Keratinocyte (primary cell): ENCODE measurements around the gene PTCH2. TPM values are rescaled to one million over a fixed set of nuclear protein-coding genes. Genes with fewer than 3 reads are reported as not detected.

Experiments used
- DNase-seq: peaks from one replicate; pipeline ENCODE4 v3.0.0-alpha.2; 2011; ENCODE audit warnings: low read depth, missing footprints, low spot score
- FAIRE-seq: peaks from 2 replicates; lab custom pipeline; 2011; peaks lifted over from hg19 to GRCh38; lab: Jason Lieb, UNC
- H2AFZ ChIP-seq: 2 replicates; pipeline ENCODE4 v1.6.0; 2012; ENCODE audit warnings: low read length, control low read depth, inconsistent platforms; ENCODE audit not compliant: control insufficient read depth
- H3K27ac ChIP-seq: 2 replicates; pipeline ENCODE4 v1.5.1; 2011; ENCODE audit warnings: low read length; ENCODE audit not compliant: control insufficient read depth, insufficient read depth
- H3K27me3 ChIP-seq: 3 replicates; pipeline ENCODE4 v1.6.0; 2011; ENCODE audit warnings: low read length; ENCODE audit not compliant: control insufficient read depth, insufficient read depth; ENCODE audit errors: extremely low read depth
- H3K36me3 ChIP-seq, 2 experiments: 2 replicates in 1 of 2; 3 replicates in 1 of 2; pipeline ENCODE4 v1.5.1; 2011; ENCODE audit warnings: low read length in 2 of 2, mild to moderate bottlenecking in 1 of 2; ENCODE audit not compliant: control insufficient read depth in 2 of 2, insufficient read depth in 2 of 2; ENCODE audit errors: extremely low read depth in 1 of 2
- H3K4me1 ChIP-seq: 3 replicates; pipeline ENCODE4 v1.5.1; 2011; ENCODE audit warnings: low read length; ENCODE audit not compliant: control insufficient read depth, insufficient read depth; ENCODE audit errors: extremely low read depth
- H3K4me2 ChIP-seq: 3 replicates; pipeline ENCODE4 v1.6.0; 2011; ENCODE audit warnings: low read depth, low read length; ENCODE audit not compliant: control insufficient read depth, insufficient read depth; ENCODE audit errors: extremely low read depth
- H3K4me3 ChIP-seq, 3 experiments: fragments of 200-600 bp in 1 of 3; sonication (generic) in 1 of 3; 2 replicates in 2 of 3; 3 replicates in 1 of 3; pipeline ENCODE4 v1.5.1; 2011 to 2016; ENCODE audit warnings: low read length in 3 of 3, mild to moderate bottlenecking in 3 of 3, control low read depth in 2 of 3, inconsistent platforms in 1 of 3, low read depth in 1 of 3, mixed read lengths in 1 of 3, mixed run types in 1 of 3, moderate library complexity in 1 of 3; ENCODE audit not compliant: control insufficient read depth in 2 of 3, insufficient read depth in 2 of 3; ENCODE audit errors: extremely low read depth in 1 of 3
- H3K79me2 ChIP-seq: 2 replicates; pipeline ENCODE4 v1.6.0; 2012; ENCODE audit warnings: low read length; ENCODE audit not compliant: control insufficient read depth, insufficient read depth
- H3K9ac ChIP-seq: 3 replicates; pipeline ENCODE4 v1.6.0; 2011; ENCODE audit warnings: low read length; ENCODE audit not compliant: control insufficient read depth, insufficient read depth; ENCODE audit errors: extremely low read depth
- H3K9me1 ChIP-seq: 3 replicates; pipeline ENCODE4 v1.6.0; 2011; ENCODE audit warnings: low read length; ENCODE audit not compliant: control insufficient read depth, insufficient read depth; ENCODE audit errors: extremely low read depth
- H3K9me3 ChIP-seq: 2 replicates; pipeline ENCODE4 v1.5.1; 2012; ENCODE audit warnings: low read depth, low read length; ENCODE audit not compliant: control insufficient read depth
- H4K20me1 ChIP-seq: 3 replicates; pipeline ENCODE4 v1.6.0; 2011; ENCODE audit warnings: low read length; ENCODE audit not compliant: control insufficient read depth, insufficient read depth; ENCODE audit errors: extremely low read depth
- EZH2 ChIP-seq: IDR thresholded peaks from one replicate; pipeline ENCODE4 v1.6.1; 2012; ENCODE audit warnings: inconsistent platforms, mild to moderate bottlenecking, low read length, moderate library complexity
- dilution Hi-C: fragments of 300-500 bp; cut with MboI; formaldehyde crosslinking; loops from one replicate; pipeline ENCODE4 v1.7.0; 2020; ENCODE audit warnings: low sequenced_read_pairs; ENCODE audit not compliant: extremely low pct_ligation_motif_present
- polyA plus RNA-seq, 5 experiments: library from polyadenylated mRNA; depleted of rRNA in 3 of 5; stranded (reverse) in 3 of 5; stranded (forward) in 1 of 5; unstranded in 1 of 5; fragments of >200 nt; gene quantifications; 1 replicate in 1 of 5; 2 replicates in 3 of 5; 3 replicates in 1 of 5; pipeline versions ENCODE4 v1.2.1 to v1.2.3, GENCODE V29; 2011 to 2012; ENCODE audit warnings: missing spikeins in 2 of 5, low read depth in 1 of 5, low replicate concordance in 1 of 5
- TF ChIP-seq, protein P1 (sequence below), 3 experiments: IDR thresholded peaks in 1 of 3; conservative IDR thresholded peaks in 1 of 3; optimal IDR thresholded peaks in 1 of 3; 2 replicates in 2 of 3; 3 replicates in 1 of 3; pipeline versions ENCODE3 to v1.5.1; 2011; ENCODE audit warnings: low read length in 3 of 3, mild to moderate bottlenecking in 3 of 3, moderate library complexity in 2 of 3, control low read depth in 1 of 3, inconsistent platforms in 1 of 3; ENCODE audit not compliant: insufficient read depth in 2 of 3; ENCODE audit errors: extremely low read depth in 1 of 3

PTCH2 gene
- polyA plus RNA-seq, 1 donor (not counting 4 experiments of a cell fraction or from before 2014, with no cell fraction given), result 0.01 TPM

DNA sequence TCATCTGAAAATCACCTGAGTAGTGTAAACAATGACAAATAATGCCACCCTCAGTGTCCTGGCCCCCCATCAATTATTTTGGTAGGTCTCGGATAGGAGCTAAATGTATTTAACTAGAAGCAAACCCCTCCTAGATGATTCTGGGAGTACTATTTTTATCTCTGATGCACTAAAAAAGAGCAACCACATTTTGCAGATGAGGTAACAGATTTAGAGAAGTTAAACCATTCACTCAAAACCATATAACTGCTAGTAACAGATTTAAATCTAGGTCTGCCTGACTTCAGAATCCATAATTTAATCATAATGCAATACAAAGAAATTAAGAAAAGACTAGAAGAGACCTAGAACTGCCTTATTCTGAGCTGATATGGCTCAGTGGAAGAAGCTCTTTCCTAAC is 17.3 kb upstream of the PTCH2 start:
- Histone ChIP-seq H3K36me3 (no peaks in the 10 kb centered on the region), H4K20me1 (no peaks in the 10 kb centered on the region), H3K4me2 (no peak overlapping the region), H3K9me1 (no peaks in the 10 kb centered on the region), H3K27ac (no peak overlapping the region), H3K4me1 (no peaks in the 10 kb centered on the region), H3K4me3 (no peak overlapping the region), H3K9me3 (no peaks in the 10 kb centered on the region), H3K27me3 (no peaks in the 10 kb centered on the region), H3K9ac (no peak overlapping the region), H2AFZ (no peak overlapping the region), H3K79me2 (no peaks in the 10 kb centered on the region)
- FAIRE-seq (no peak), DNase-seq (no peak)
- no peak for TF ChIP-seq EZH2
- TF ChIP-seq, protein P1, sequence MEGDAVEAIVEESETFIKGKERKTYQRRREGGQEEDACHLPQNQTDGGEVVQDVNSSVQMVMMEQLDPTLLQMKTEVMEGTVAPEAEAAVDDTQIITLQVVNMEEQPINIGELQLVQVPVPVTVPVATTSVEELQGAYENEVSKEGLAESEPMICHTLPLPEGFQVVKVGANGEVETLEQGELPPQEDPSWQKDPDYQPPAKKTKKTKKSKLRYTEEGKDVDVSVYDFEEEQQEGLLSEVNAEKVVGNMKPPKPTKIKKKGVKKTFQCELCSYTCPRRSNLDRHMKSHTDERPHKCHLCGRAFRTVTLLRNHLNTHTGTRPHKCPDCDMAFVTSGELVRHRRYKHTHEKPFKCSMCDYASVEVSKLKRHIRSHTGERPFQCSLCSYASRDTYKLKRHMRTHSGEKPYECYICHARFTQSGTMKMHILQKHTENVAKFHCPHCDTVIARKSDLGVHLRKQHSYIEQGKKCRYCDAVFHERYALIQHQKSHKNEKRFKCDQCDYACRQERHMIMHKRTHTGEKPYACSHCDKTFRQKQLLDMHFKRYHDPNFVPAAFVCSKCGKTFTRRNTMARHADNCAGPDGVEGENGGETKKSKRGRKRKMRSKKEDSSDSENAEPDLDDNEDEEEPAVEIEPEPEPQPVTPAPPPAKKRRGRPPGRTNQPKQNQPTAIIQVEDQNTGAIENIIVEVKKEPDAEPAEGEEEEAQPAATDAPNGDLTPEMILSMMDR (optimal IDR thresholded peaks at IDR 0.05 in 1 of 3, IDR thresholded peaks at IDR 0.05 in 1 of 3, conservative IDR thresholded peaks at IDR 0.05 in 1 of 3; ENCODE audit: extremely low read depth in 1 of 3, insufficient read depth in 2 of 3, low read length in 3 of 3), result no peak
- dilution Hi-C loops, result no loop called here

DNA sequence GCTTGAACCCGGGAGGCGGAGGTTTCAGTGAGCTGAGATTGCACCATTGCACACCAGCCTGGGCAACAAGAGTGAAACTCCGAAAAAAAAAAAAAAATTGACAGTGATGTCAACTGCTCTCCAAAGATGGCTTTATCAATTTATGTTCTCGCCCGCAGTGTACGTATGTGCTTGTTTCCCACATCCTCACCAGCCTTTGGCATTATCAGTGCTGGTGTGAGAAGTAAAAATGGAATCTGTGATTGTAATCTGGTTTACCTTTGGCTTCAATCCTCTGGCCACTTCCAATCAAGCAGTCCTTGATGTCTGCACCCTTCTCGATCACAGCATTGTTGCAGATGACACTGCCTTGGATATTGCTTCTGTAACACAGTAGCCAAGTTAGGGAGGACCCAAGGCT is 14.4 kb upstream of the PTCH2 start:
- H3K27me3 ChIP-seq, result no peaks in the 10 kb centered on the region
- no peak overlapping the region for H3K4me3 ChIP-seq
- H3K9me1 ChIP-seq, result no peaks in the 10 kb centered on the region
- H2AFZ ChIP-seq, result no peak overlapping the region
- no peak overlapping the region for H3K9ac ChIP-seq
- H3K9me3 ChIP-seq, result no peaks in the 10 kb centered on the region
- no peaks in the 10 kb centered on the region for H3K4me1 ChIP-seq
- dilution Hi-C loops, result no loop called here
- no peaks in the 10 kb centered on the region for H4K20me1 ChIP-seq
- no peaks in the 10 kb centered on the region for H3K36me3 ChIP-seq
- no peak for DNase-seq
- TF ChIP-seq, protein P1 (optimal IDR thresholded peaks at IDR 0.05 in 1 of 3, IDR thresholded peaks at IDR 0.05 in 1 of 3, conservative IDR thresholded peaks at IDR 0.05 in 1 of 3; ENCODE audit: extremely low read depth in 1 of 3, insufficient read depth in 2 of 3, low read length in 3 of 3), result no peak
- TF ChIP-seq EZH2, result no peak
- no peak overlapping the region for H3K4me2 ChIP-seq
- H3K27ac ChIP-seq, result no peak overlapping the region
- H3K79me2 ChIP-seq, result no peaks in the 10 kb centered on the region
- no peak for FAIRE-seq
